GM19238 (cell line): ENCODE results near the gene RASA3.
"Not testable (repeated sequence)": the region's sequence is repeated elsewhere in the genome, so short reads cannot be mapped to it uniquely, and the experiment has no call there.

Experiments
- DNase-seq: peaks from one replicate; pipeline ENCODE4 v3.0.0; 2011; ENCODE audit warnings: low spot score; ENCODE audit not compliant: insufficient read length

RASA3 gene

GRCh38 chr13:114081761-114082681 is 50.4 kb downstream of the RASA3 start:
- no peak for DNase-seq

DNA sequence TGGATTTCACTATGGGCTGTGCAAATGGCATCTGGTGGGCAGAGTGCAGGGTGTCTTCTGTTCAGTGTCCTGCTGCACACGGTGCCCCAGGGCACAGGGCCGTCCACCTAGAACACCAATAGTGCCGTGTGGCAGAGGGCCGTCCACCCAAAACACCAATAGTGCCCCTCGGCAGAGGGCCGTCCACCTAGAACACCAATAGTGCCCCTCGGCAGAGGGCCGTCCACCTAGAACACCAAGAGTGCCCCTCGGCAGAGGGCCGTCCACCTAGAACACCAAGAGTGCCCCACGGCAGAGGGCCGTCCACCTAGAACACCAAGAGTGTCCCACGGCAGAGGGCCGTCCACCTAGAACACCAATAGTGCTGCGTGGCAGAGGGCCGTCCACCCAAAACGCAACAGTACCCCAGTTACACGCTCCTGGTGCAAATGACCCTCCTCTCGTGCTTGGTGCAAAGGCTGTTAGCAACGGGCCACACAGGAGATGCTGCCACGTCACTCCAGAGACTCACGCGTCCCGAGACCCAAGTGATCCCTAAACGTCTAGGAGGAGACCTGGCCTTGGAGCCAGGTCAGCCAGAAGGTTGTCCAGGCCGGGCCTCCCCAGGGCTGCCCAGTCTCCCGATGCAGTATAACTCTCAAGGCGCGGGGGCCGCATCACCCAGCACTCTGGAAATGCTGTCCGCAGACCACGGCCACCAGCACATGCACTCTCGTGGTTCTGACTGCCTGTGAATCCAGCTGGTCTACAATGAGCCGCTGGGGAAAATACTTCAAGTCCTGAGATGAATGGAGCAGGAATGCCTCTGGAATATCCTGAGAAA is 51.5 kb downstream of the RASA3 start:
- DNase-seq, result no peak

DNA sequence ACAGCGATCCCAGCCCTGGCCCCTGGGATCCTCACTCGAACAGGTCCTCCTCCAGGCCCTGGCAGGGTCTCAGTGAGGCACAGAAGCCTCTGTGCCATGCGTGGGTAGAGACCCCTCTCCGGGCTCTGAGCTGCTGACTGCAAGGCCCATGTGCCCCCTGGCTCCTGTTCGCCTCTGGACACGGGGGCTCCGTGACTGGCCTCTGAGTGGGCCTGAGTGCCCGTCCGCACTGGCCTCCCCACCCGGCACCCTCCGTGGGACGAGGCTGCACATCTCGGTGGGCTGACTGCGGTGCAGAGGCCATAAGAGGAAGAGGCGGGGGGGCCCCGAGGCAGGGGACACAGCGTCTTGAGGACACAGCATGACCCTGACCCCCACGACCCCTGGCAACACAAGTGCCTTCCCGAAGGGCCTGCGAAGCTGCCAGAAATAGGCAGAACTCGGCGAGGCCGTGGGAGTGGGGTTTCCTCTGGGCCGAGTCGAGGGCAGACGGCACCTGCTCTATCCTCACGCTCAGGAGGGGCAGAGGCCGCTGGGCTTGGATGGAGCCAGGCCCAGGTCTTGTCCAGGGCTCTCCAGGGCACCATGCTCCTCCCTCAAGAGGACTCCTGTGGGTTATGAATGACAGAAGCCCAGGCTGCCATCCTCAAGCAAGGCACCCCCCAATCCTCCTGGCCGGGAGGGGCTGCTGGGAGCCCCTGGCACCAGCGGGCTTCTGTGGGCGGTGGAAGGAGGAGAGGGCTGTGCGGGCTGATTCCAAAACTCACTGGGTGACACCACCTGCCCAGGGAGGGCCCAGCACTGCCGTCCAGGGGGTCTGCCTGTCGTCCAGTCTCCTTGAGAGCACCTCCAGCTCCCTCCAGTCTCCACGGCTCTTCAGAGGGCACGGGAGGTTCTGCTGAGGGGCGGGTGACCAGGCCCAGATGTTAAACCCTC is 52.6 kb downstream of the RASA3 start:
- DNase-seq, result no peak

DNA sequence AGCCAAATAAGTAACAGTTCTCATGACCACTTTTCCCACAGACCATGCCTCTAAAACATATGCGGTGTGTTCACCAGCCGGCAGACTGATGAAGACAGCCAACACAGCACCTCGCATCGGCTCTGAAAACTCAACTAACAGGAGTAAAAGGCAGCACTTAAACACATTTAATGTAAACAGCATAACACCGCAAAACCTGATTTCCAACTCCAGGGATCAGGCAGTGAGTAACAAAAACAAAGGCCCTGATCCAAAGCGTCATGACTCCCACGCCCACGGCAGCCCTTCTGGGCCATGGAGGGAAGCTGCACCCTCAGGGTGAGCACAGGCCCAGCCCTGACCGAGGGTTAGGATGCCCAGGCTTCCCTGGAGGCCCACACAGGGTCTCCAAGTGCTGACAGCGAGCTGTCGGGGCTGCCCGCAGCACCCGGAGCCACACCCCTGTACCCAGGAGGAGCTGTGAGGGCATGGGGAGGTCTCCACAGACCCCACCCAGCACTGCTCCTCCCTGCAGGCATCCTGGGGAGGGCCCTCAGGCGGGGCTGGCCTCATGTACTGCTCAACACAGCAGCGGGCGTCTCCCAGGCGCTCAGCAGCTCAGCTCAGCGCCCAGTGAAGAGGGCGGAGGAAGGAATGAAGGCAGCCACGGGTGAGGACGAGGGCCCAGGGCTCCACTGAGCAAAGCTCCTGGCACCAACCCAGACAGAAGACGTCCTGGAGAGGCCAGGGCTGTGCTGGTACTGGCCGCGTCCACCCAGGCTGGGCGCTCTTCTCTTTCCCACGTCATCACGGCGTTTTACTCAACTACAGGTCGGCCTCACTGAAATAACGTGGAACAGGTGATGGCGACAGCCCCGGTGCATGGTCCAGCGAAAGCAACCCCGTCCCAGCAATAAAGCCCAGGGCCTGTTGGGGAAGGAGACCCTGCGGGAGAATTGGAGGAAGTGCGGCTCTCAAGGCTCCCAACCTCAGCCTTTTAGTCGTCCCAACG is 53.7 kb downstream of the RASA3 start:
- no peak for DNase-seq

DNA sequence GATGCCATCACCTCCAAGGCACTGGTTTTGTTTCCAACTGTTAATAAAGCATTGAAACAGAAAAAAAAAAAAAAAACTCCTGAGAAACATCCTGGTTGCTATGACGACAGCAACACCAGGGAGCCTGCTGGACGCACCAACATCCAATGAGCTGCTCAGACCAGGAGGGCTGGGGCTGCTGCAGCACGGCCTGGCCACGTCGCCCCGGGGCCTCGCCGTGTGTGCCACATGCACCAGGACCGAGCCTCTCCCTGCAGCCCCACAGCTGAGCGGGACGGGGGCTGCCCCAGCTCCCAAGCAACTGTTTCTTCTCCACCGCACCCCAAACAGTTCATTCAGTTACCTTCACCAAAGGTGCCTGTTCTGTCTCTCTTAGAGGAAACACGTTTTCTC is 54.5 kb downstream of the RASA3 start:
- DNase-seq, result no peak

- no peak for DNase-seq
These were observed 55.1 kb downstream of the RASA3 start for GRCh38 chr13:114077099-114077932.

DNA sequence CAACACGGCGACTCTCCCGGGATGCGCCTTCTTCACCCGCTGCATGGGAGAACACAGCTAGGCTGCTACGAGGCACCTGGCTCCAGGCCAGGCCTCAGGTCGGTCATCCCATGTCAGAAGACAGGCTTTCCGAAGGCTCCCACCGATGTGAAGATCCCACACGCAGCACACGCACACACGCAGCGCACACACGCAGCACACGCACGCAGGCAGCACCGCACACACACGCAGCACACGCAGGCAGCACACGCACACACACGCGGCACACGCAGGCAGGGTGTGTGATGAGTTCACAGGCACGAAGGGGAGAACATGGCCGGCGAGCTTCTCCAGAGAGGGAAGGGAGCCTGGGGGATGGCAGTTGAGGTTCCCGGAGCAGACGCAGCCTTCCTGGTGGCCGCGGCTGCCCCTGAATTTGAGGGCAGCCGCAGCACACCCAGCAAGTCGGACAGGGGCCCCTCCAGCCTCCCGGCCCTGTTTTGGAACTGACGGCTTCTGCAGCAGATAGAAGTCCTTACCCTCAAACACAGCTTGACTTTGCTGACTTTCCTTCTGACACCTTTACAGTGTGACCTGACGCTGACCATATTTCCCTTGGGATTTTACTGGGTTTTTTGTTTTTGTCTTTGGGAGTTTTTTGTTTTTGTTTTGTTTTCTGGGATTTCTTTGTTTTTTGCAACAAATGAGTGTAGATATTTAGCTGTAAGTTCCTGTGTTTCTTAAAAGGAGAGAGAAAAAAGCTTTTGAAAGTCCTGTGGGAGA is 55.9 kb downstream of the RASA3 start:
- DNase-seq, result no peak

DNA sequence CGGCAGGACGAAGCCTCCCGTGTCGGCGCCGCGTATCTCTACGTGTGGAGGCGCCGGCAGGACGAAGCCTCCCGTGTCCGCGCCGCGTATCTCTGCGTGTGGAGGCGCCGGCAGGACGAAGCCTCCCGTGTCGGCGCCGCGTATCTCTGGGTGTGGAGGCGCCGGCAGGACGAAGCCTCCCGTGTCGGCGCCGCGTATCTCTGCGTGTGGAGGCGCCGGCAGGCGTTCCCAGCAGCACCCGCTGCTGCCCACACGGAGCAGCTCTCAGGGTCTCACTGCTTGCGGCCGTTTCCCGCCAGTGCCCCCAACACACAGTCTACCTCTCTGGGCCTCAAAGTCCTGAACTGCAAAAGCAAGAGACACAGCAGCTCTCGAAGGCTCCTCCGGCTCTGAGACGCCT is 56.6 kb downstream of the RASA3 start:
- DNase-seq, result not testable (repeated sequence)

DNA sequence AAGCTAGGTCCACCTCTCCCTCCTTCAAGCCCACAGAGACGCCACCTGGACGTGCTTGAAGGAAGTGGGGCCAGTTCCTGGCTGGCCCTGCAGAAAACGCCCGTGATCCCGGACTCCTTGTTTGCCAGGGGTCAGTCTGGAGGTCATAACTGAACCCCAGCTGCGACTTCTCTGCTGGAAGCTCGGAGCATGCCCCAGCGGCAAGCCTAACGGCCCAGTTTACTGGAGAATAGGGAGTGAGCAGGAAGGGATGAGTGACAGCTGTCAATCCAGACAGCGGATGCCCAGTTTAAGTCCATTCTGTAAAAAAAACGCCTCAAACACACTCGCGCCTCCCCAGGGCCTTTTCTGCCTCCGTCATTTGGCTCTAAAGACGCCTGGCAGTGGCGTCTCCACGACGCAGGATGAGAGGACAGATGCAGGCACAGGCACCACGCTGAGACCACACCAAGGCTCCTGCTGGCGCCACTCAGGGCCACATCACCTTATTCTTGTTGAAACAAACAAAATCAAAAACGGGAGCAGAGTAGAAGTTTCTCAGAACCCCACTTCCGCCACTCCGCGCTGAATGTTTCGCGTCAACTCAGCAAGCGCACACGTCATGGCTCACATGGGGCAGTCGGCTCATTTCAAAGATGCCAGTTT is 57.6 kb downstream of the RASA3 start:
- DNase-seq, result no peak

- no peak for DNase-seq
These were observed 58.4 kb downstream of the RASA3 start for GRCh38 chr13:114073881-114074612.

- DNase-seq, result no peak
These were observed 60.0 kb downstream of the RASA3 start for GRCh38 chr13:114072421-114072820.

- no peak for DNase-seq
These were observed 60.4 kb downstream of the RASA3 start for GRCh38 chr13:114071991-114072390.

DNA sequence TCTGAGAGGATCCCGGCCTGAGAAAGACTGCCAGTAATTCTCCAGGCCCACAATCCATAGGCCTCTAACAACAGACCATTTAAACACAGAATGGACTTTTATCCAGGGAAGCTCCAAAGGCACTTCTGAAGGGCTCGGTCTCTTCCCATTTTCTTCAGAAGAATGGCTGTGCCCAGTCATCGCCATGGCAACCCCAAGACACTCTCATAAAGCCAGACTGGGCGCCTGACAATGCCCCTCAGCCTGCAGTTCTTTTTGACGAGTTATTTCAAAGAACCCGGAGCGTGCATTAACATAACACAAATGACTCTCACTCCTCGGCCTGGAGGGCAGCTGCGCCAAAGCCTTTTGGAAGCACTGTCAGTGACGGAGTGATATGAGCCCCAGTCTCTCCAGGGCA is 61.0 kb downstream of the RASA3 start:
- no peak for DNase-seq

- DNase-seq, result no peak
These were observed 62.2 kb downstream of the RASA3 start for GRCh38 chr13:114070098-114070799.

DNA sequence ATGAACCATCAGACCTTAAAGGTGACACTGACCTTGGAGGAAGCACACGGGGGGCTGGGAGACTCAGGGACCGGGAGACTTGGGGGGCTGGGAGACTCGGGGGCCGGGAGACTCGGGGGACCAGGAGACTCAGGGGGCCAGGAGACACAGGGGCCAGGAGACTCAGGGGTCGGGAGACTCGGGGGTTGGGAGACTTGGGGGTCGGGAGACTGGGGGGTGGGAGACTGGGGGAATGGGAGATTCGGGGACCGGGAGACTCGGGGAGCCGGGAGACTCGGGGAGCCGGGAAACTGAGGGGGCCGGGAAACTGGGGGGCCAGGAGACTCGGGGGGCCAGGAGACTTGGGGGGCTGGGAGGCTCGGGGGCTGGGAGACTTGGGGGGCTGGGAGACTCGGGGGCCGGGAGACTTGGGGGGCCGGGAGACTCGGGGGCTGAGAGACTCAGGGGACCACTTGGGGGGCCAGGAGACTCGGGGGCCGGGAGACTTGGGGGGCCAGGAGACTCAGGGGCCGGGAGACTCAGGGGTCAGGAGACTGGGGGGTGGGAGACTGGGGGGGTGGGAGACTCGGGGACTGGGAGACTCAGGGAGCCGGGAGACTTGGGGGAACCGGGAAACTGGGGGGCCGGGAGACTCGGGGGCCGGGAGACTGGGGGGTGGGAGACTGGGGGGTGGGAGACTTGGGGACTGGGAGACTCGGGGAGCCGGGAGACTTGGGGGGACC is 62.9 kb downstream of the RASA3 start:
- no peak for DNase-seq
